Measurements from ENCODE around the gene CCDC152.
A peak's percentile ranks its signal among the peaks of the same experiment; 100 is the strongest.

The CCDC152 gene

GRCh38 chr5:42759456-42759855 lies 2.8 kb downstream of the CCDC152 start:
- H3K27ac Mint-ChIP-seq, result no peak overlapping the region
- no peak overlapping the region for H3K4me3 Mint-ChIP-seq
- H3K4me1 Mint-ChIP-seq, result peaks cover 5% of the 10 kb centered on the region
- no peaks in the 10 kb centered on the region for H3K36me3 Mint-ChIP-seq
- peaks cover 3% of the 10 kb centered on the region for H3K27me3 Mint-ChIP-seq
- H3K9me3 Mint-ChIP-seq, result no peaks in the 10 kb centered on the region
- DNase-seq (ENCODE audit: low spot score in 2 of 2) (no peak), ATAC-seq (ENCODE audit: low read depth) (no peak)

- H3K27ac Mint-ChIP-seq, result no peak overlapping the region
- H3K4me1 Mint-ChIP-seq, result peaks cover 5% of the 10 kb centered on the region
- ATAC-seq (ENCODE audit: low read depth), result no peak
- no peak overlapping the region for H3K4me3 Mint-ChIP-seq
- peaks cover 5% of the 10 kb centered on the region for H3K27me3 Mint-ChIP-seq
- no peak for DNase-seq (ENCODE audit: low spot score in 2 of 2)
- peaks cover 2% of the 10 kb centered on the region for H3K36me3 Mint-ChIP-seq
- no peaks in the 10 kb centered on the region for H3K9me3 Mint-ChIP-seq
These were observed 3.8 kb downstream of the CCDC152 start for GRCh38 chr5:42760426-42760825.

GRCh38 chr5:42761791-42762190 lies 5.2 kb downstream of the CCDC152 start:
- DNase-seq (ENCODE audit: low spot score in 2 of 2) (no peak), ATAC-seq (ENCODE audit: low read depth) (no peak)
- Mint-ChIP-seq H3K9me3 (no peaks in the 10 kb centered on the region), H3K4me1 (peaks cover 5% of the 10 kb centered on the region), H3K27me3 (peaks cover 5% of the 10 kb centered on the region), H3K4me3 (no peak overlapping the region), H3K36me3 (peaks cover 2% of the 10 kb centered on the region), H3K27ac (no peak overlapping the region)

GRCh38 chr5:42767491-42768105 lies 11.0 kb downstream of the CCDC152 start:
- H3K4me3 Mint-ChIP-seq, result no peak overlapping the region
- peaks cover 3% of the 10 kb centered on the region for H3K9me3 Mint-ChIP-seq
- H3K4me1 Mint-ChIP-seq, result no peaks in the 10 kb centered on the region
- H3K27me3 Mint-ChIP-seq, result peaks cover 4% of the 10 kb centered on the region
- ATAC-seq (ENCODE audit: low read depth) (no peak), DNase-seq (ENCODE audit: low spot score in 2 of 2) (peak in 1 of 2 donors; percentile 11)
- H3K36me3 Mint-ChIP-seq, result peaks cover 8% of the 10 kb centered on the region
- no peak overlapping the region for H3K27ac Mint-ChIP-seq

GRCh38 chr5:42768106-42768504 lies 11.5 kb downstream of the CCDC152 start:
- peaks cover 8% of the 10 kb centered on the region for H3K36me3 Mint-ChIP-seq
- H3K9me3 Mint-ChIP-seq, result peaks cover 3% of the 10 kb centered on the region
- DNase-seq (ENCODE audit: low spot score in 2 of 2) (no peak), ATAC-seq (ENCODE audit: low read depth) (no peak)
- H3K27me3 Mint-ChIP-seq, result peaks cover 4% of the 10 kb centered on the region
- H3K27ac Mint-ChIP-seq, result no peak overlapping the region
- H3K4me1 Mint-ChIP-seq, result no peaks in the 10 kb centered on the region
- no peak overlapping the region for H3K4me3 Mint-ChIP-seq

GRCh38 chr5:42770003-42770402 lies 13.4 kb downstream of the CCDC152 start:
- no peak for DNase-seq (ENCODE audit: low spot score in 2 of 2)
- H3K9me3 Mint-ChIP-seq, result peaks cover 3% of the 10 kb centered on the region
- no peaks in the 10 kb centered on the region for H3K4me1 Mint-ChIP-seq
- H3K27me3 Mint-ChIP-seq, result peaks cover 3% of the 10 kb centered on the region
- peaks cover 7% of the 10 kb centered on the region for H3K36me3 Mint-ChIP-seq
- no peak overlapping the region for H3K27ac Mint-ChIP-seq
- ATAC-seq (ENCODE audit: low read depth), result no peak
- H3K4me3 Mint-ChIP-seq, result no peak overlapping the region

- H3K27me3 Mint-ChIP-seq, result peaks cover 4% of the 10 kb centered on the region
- DNase-seq (ENCODE audit: low spot score in 2 of 2), result no peak
- peaks cover 3% of the 10 kb centered on the region for H3K9me3 Mint-ChIP-seq
- H3K36me3 Mint-ChIP-seq, result peaks cover 8% of the 10 kb centered on the region
- no peak overlapping the region for H3K27ac Mint-ChIP-seq
- ATAC-seq (ENCODE audit: low read depth), result no peak
- H3K4me1 Mint-ChIP-seq, result no peaks in the 10 kb centered on the region
- no peak overlapping the region for H3K4me3 Mint-ChIP-seq
These were observed 15.8 kb downstream of the CCDC152 start for GRCh38 chr5:42772265-42772993.

GRCh38 chr5:42779083-42779482 lies 22.5 kb downstream of the CCDC152 start:
- peaks cover 2% of the 10 kb centered on the region for H3K4me1 Mint-ChIP-seq
- H3K9me3 Mint-ChIP-seq, result no peaks in the 10 kb centered on the region
- H3K4me3 Mint-ChIP-seq, result no peak overlapping the region
- peaks cover 5% of the 10 kb centered on the region for H3K36me3 Mint-ChIP-seq
- peaks cover 3% of the 10 kb centered on the region for H3K27me3 Mint-ChIP-seq
- DNase-seq (ENCODE audit: low spot score in 2 of 2), result no peak
- no peak overlapping the region for H3K27ac Mint-ChIP-seq
- ATAC-seq (ENCODE audit: low read depth), result no peak

- H3K4me1 Mint-ChIP-seq, result peaks cover 2% of the 10 kb centered on the region
- no peak for DNase-seq (ENCODE audit: low spot score in 2 of 2)
- no peak overlapping the region for H3K27ac Mint-ChIP-seq
- no peak overlapping the region for H3K4me3 Mint-ChIP-seq
- peaks cover 17% of the 10 kb centered on the region for H3K36me3 Mint-ChIP-seq
- H3K9me3 Mint-ChIP-seq, result peaks cover 9% of the 10 kb centered on the region
- H3K27me3 Mint-ChIP-seq, result peaks cover 2% of the 10 kb centered on the region
- no peak for ATAC-seq (ENCODE audit: low read depth)
These were observed 25.0 kb downstream of the CCDC152 start for GRCh38 chr5:42781584-42781983.

- no peak overlapping the region for H3K4me3 Mint-ChIP-seq
- H3K9me3 Mint-ChIP-seq, result peaks cover 16% of the 10 kb centered on the region
- no peak for DNase-seq (ENCODE audit: low spot score in 2 of 2)
- H3K27me3 Mint-ChIP-seq, result no peaks in the 10 kb centered on the region
- peaks cover 23% of the 10 kb centered on the region for H3K36me3 Mint-ChIP-seq
- no peak overlapping the region for H3K27ac Mint-ChIP-seq
- H3K4me1 Mint-ChIP-seq, result no peaks in the 10 kb centered on the region
- no peak for ATAC-seq (ENCODE audit: low read depth)
These were observed 27.5 kb downstream of the CCDC152 start for GRCh38 chr5:42784132-42784531.

- DNase-seq (ENCODE audit: low spot score in 2 of 2) (no peak), ATAC-seq (ENCODE audit: low read depth) (no peak)
- Mint-ChIP-seq H3K9me3 (peaks cover 18% of the 10 kb centered on the region), H3K27ac (no peak overlapping the region), H3K36me3 (peaks cover 25% of the 10 kb centered on the region), H3K4me3 (no peak overlapping the region), H3K27me3 (no peaks in the 10 kb centered on the region), H3K4me1 (no peaks in the 10 kb centered on the region)
These were observed 29.1 kb downstream of the CCDC152 start for GRCh38 chr5:42785756-42786155.

GRCh38 chr5:42787073-42787472 lies 30.5 kb downstream of the CCDC152 start:
- no peak for ATAC-seq (ENCODE audit: low read depth)
- H3K4me1 Mint-ChIP-seq, result no peaks in the 10 kb centered on the region
- H3K27ac Mint-ChIP-seq, result no peak overlapping the region
- peaks cover 24% of the 10 kb centered on the region for H3K36me3 Mint-ChIP-seq
- no peak overlapping the region for H3K4me3 Mint-ChIP-seq
- H3K9me3 Mint-ChIP-seq, result peaks cover 18% of the 10 kb centered on the region
- no peaks in the 10 kb centered on the region for H3K27me3 Mint-ChIP-seq
- no peak for DNase-seq (ENCODE audit: low spot score in 2 of 2)

- peaks cover 18% of the 10 kb centered on the region for H3K9me3 Mint-ChIP-seq
- H3K27me3 Mint-ChIP-seq, result no peaks in the 10 kb centered on the region
- no peak overlapping the region for H3K27ac Mint-ChIP-seq
- ATAC-seq (ENCODE audit: low read depth) (no peak), DNase-seq (ENCODE audit: low spot score in 2 of 2) (no peak)
- H3K36me3 Mint-ChIP-seq, result peaks cover 23% of the 10 kb centered on the region
- H3K4me1 Mint-ChIP-seq, result no peaks in the 10 kb centered on the region
- no peak overlapping the region for H3K4me3 Mint-ChIP-seq
These were observed 31.2 kb downstream of the CCDC152 start for GRCh38 chr5:42787845-42788244.

- Mint-ChIP-seq H3K27me3 (no peaks in the 10 kb centered on the region), H3K4me1 (no peaks in the 10 kb centered on the region), H3K36me3 (peaks cover 19% of the 10 kb centered on the region), H3K4me3 (no peak overlapping the region), H3K27ac (no peak overlapping the region), H3K9me3 (peaks cover 15% of the 10 kb centered on the region)
- ATAC-seq (ENCODE audit: low read depth) (no peak), DNase-seq (ENCODE audit: low spot score in 2 of 2) (no peak)
These were observed 34.5 kb downstream of the CCDC152 start for GRCh38 chr5:42791151-42791550.

Data from memory B cell (primary cell).